Pancreas (tissue), 10 donors: ENCODE results near the gene IRX3. TPM values are rescaled to one million over a fixed set of nuclear protein-coding genes. Genes with fewer than 3 reads are reported as not detected.

Experiments used
- ATAC-seq, 4 donors: fragments of 200-7000 bp; cut with Tn5 transposase; one replicate each; pipeline versions ENCODE4 v1.8.0 to v1.9.1; 2020; ENCODE audit warnings: mild to moderate bottlenecking in 4 of 4, moderate library complexity in 4 of 4
- DNase-seq, 6 donors: peaks; one replicate each; pipeline ENCODE4 v3.0.0-alpha.2; 2020
- FAIRE-seq: peaks from 2 replicates; lab custom pipeline; 2012; peaks lifted over from hg19 to GRCh38; lab: Jason Lieb, UNC
- H3K27ac ChIP-seq, 4 donors: fragments of 200-600 bp; sonication (generic); 1 replicate in 3 of 4; 2 replicates in 1 of 4; pipeline versions ENCODE4 v1.5.0 to v1.8.0; 2020
- H3K27me3 ChIP-seq, 4 donors: fragments of 200-600 bp; one replicate each; pipeline ENCODE4 v1.8.0; 2021
- H3K36me3 ChIP-seq, 3 donors: fragments of 200-600 bp; sonication (generic) in 1 of 3; one replicate each; pipeline versions ENCODE4 v1.5.0 to v1.8.0; 2020 to 2021
- H3K4me1 ChIP-seq, 3 donors: fragments of 200-600 bp; one replicate each; pipeline ENCODE4 v1.8.0; 2021
- H3K4me3 ChIP-seq, 4 donors: fragments of 200-600 bp; sonication (generic) in 2 of 4; one replicate each; pipeline versions ENCODE4 v1.5.0 to v1.8.0; 2020 to 2021
- H3K9me3 ChIP-seq, 4 donors: fragments of 200-600 bp; one replicate each; pipeline ENCODE4 v1.8.0; 2021
- WGBS, 2 donors: extraction: QIAGEN DNeasy Blood & Tissue Kit; methylation state at CpG; one replicate each; pipeline ENCODE4 v1.1.7; 2013; 5-methylcytosine and 5-hydroxymethylcytosine counted together
- intact Hi-C, 3 donors: fragments of 100-400 bp; cut with DNase I; formaldehyde crosslinking; loops; one replicate each; pipeline versions ENCODE4 v1.11.1 to v1.14.2; 2022
- polyA plus RNA-seq, 2 donors: library from polyadenylated mRNA; stranded (reverse); fragments of 200-250 nt; gene quantifications; one replicate each; pipeline ENCODE4 v1.2.3, GENCODE V29; 2013
- total RNA-seq, 6 donors: library from RNA; stranded (reverse); fragmentation: NEBNext Ultra II Directional in 4 of 6; extraction: Animal tissue kit (Norgen Biotek cat#: 25700) in 4 of 6; gene quantifications; one replicate each; pipeline versions ENCODE4 v1.2.1 to v1.2.4, GENCODE V29; 2021 to 2023
- TF ChIP-seq, protein P1 (sequence below), 4 donors: fragments of 200-600 bp; sonication (generic) in 3 of 4; IDR thresholded peaks; one replicate each; pipeline versions ENCODE4 v1.5.0 to v1.8.0; 2021; ENCODE audit warnings: antibody characterized with exemption in 4 of 4
- donor health status: healthy with polysubstance abuse.
- donor health status: DM: no; HTN: no; CAD: no; lungs with moderate emphysema.
- donor health status: DM: no; HTN: no; CAD: no.
- donor health status: control.
- donor health status: control.
- donor health status: Bipolar disorder and iron deficiency.
- donor health status: DM: yes; HTN: yes; CAD: no.
- donor health status: DM: no; HTN: no; CAD: no.
- donor health status: DM: no; HTN: no; CAD: no.
- donor health status: DM: yes; HTN: yes; CAD: no.

IRX3 gene
- total and polyA plus RNA-seq, 8 donors: 0.87 to 4.0 (median 2.0) TPM

DNA sequence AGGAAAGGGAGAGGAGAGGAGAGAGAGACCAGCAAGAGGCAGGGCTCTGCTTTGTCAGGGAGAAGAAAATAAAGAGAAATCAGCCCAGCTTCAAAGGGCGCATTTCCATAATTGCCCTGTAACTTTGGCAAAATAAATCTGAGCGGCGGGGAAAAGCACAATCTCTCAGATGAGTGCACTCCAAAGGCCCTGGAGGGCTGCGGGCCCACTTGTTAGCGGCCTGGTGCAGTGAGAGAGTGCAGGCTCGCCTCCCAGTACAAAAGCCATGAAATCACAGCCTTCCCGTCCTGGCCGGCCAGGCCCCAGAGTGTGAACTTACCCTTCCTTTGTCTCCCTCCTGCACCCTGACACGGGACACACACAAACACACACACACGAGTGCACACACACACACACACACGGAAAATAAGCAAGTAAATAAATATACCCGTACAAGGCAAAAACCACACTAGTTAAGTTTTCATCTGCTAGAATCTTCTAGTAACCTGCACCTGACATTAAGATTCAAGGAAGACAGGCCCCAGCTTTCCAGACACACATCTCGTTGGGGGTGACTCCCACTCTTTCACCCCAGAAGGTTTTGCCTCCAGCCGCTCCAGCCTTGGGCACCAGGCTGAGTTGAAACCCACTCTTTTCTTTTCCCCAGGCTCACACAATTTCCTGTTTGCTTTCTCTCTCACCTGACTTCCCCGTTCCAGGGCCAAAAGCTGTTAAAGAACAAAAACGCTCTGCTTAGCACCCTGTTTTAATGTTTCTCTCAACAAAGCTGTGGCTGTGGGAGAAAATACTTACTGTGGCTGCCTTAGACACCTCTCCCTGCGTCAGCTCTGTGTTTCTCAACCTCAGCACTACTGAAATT is 8.5 kb downstream of the IRX3 start:
- Histone ChIP-seq H3K27ac (peak overlapping the region in 2 of 4 donors; percentile 58 to 67), H3K4me1 (no peaks in the 10 kb centered on the region), H3K4me3 (no peak overlapping the region), H3K36me3 (no peaks in the 10 kb centered on the region), H3K9me3 (no peaks in the 10 kb centered on the region), H3K27me3 (peaks cover 0 to 7% (median 0%) of the 10 kb centered on the region in 4 donors)
- TF ChIP-seq, protein P1, sequence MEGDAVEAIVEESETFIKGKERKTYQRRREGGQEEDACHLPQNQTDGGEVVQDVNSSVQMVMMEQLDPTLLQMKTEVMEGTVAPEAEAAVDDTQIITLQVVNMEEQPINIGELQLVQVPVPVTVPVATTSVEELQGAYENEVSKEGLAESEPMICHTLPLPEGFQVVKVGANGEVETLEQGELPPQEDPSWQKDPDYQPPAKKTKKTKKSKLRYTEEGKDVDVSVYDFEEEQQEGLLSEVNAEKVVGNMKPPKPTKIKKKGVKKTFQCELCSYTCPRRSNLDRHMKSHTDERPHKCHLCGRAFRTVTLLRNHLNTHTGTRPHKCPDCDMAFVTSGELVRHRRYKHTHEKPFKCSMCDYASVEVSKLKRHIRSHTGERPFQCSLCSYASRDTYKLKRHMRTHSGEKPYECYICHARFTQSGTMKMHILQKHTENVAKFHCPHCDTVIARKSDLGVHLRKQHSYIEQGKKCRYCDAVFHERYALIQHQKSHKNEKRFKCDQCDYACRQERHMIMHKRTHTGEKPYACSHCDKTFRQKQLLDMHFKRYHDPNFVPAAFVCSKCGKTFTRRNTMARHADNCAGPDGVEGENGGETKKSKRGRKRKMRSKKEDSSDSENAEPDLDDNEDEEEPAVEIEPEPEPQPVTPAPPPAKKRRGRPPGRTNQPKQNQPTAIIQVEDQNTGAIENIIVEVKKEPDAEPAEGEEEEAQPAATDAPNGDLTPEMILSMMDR (IDR thresholded peaks at IDR 0.05): no peak
- DNase-seq (peak in 1 of 6 donors; percentile 31), FAIRE-seq (no peak), ATAC-seq (peak in 3 of 4 donors; percentile 30 to 49 (median 47))
- WGBS, 2 donors: 59 to 64% methylated on average over 17 of the region's 17 CpGs
- intact Hi-C loops: no loop called here

DNA sequence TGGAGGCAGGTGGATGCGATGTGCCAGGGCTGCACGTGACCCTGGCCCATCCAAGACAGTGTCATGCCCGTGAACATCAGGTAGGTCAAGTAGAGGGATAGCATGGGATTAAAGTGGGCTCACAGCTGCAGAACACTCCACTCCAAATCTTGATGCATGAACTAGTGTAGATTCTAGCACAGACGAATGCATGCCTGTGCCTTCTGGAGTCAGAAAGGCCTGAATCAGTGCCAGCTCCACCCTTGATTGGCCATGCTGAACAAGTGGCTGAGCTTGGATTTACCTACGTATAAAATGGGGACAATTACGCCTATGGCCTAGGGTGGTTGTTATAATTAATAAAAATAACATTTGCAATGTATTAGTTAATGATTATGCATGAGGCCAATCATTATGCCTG is 10.6 kb downstream of the IRX3 start:
- H3K27ac ChIP-seq: no peak overlapping the region
- H3K9me3 ChIP-seq: no peaks in the 10 kb centered on the region
- WGBS, 2 donors: 77 to 78% methylated on average over 6 of the region's 6 CpGs
- no peaks in the 10 kb centered on the region for H3K4me1 ChIP-seq
- H3K4me3 ChIP-seq: no peak overlapping the region
- H3K36me3 ChIP-seq: no peaks in the 10 kb centered on the region
- H3K27me3 ChIP-seq: no peaks in the 10 kb centered on the region
- TF ChIP-seq, protein P1 (IDR thresholded peaks at IDR 0.05): no peak
- no peak for FAIRE-seq
- no peak for ATAC-seq
- intact Hi-C loops: no loop called here
- no peak for DNase-seq

DNA sequence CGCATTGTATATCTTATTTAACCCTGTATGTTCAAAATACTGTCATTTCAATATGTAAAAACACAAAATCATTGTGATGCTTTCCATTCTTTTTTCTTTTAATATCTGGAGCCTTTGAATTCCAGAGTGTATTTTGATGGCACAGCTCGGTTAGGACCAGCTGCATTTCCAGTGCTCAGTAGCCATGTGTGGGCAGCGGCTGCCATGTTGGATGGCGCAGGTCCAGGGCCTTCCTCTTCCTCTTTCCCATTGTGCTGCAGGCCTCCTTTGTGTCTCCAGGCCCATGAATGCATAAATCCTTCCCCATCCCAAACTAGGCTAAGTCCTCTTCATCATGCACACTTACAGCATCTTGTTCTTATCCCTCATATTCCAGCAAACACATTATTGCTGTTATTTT is 13.0 kb downstream of the IRX3 start:
- TF ChIP-seq, protein P1 (IDR thresholded peaks at IDR 0.05): no peak
- intact Hi-C loops: no loop called here
- DNase-seq: no peak
- FAIRE-seq: no peak
- H3K36me3 ChIP-seq: no peaks in the 10 kb centered on the region
- H3K4me1 ChIP-seq: no peaks in the 10 kb centered on the region
- no peak overlapping the region for H3K4me3 ChIP-seq
- H3K27me3 ChIP-seq: no peaks in the 10 kb centered on the region
- no peak overlapping the region for H3K27ac ChIP-seq
- ATAC-seq: no peak
- 78 to 92% methylated on average over 4 of the region's 4 CpGs for WGBS, 2 donors
- H3K9me3 ChIP-seq: no peaks in the 10 kb centered on the region

DNA sequence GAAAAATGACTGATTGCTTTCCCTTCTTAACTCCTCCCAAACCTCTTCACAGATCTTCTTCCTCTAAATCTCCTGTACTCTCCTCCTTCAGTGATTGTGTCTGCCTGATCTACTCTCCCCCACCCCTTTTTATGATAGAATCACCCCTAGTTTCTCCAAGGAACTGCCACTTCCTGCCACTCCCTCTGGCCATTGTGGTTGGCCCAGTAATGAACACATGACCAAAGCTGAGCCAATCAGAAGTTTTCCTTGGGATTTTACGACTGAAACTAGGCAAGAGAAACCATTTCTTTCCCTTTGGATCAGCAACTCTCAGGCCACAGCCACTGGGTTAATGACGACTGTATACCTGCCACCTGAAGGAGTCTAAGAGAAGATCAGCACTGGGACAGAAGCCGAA is 15.9 kb downstream of the IRX3 start:
- no peaks in the 10 kb centered on the region for H3K27me3 ChIP-seq
- WGBS, 2 donors: 66 to 77% methylated on average over 3 of the region's 3 CpGs

More for the DNA sequence above, 15.9 kb downstream of the IRX3 start:
- TF ChIP-seq, protein P1 (IDR thresholded peaks at IDR 0.05): no peak
- no peak for ATAC-seq
- Histone ChIP-seq H3K27ac (no peak overlapping the region), H3K4me1 (no peaks in the 10 kb centered on the region), H3K36me3 (no peaks in the 10 kb centered on the region), H3K4me3 (no peak overlapping the region), H3K9me3 (no peaks in the 10 kb centered on the region)
- intact Hi-C loops: no loop called here
- FAIRE-seq: no peak
- no peak for DNase-seq
